GM12878 (cell line): ENCODE measurements around the gene COQ9. TPM values are rescaled to one million over a fixed set of nuclear protein-coding genes. Genes with fewer than 3 reads are reported as not detected.

ENCODE experiments used
- ATAC-seq: fragments of 200-7000 bp; cut with Tn5 transposase; 3 replicates; pipeline ENCODE4 v1.9.1; 2020; ENCODE audit warnings: mild to moderate bottlenecking, moderate library complexity
- BruUV-seq: library from RNA; stranded (reverse); fragments of 400-500 nt; replicated peaks from 2 replicates; lab custom pipeline; 2021; lab: Mats Ljungman, UMichigan
- CTCF ChIA-PET: fragments of 300-600 bp; sonication (Branson Sonifier 250); formaldehyde crosslinking; extraction: SDS; loops from one replicate; lab custom pipeline; 2021; ENCODE audit warnings: inconsistent platforms; lab: Yijun Ruan, JAX
- POLR2A ChIA-PET: fragments of 350-600 bp; formaldehyde crosslinking; extraction: SDS; loops from one replicate; lab custom pipeline; 2021; ENCODE audit warnings: inconsistent platforms; lab: Charles Lee
- RAD21 ChIA-PET: fragments of 300-600 bp; sonication (Branson Sonifier 250); formaldehyde crosslinking; loops from one replicate; lab custom pipeline; 2023; ENCODE audit warnings: antibody characterized with exemption; ENCODE audit not compliant: unreplicated experiment; lab: Charles Lee
- SMC1A ChIA-PET: fragments of 300-600 bp; sonication (Branson Sonifier 250); formaldehyde crosslinking; loops from one replicate; lab custom pipeline; 2023; ENCODE audit not compliant: unreplicated experiment, uncharacterized antibody; lab: Charles Lee
- DNase-seq: peaks from one replicate; pipeline ENCODE4 v3.0.0-alpha.2; 2011; ENCODE audit warnings: low read depth, low spot score
- FAIRE-seq: peaks from 3 replicates; lab custom pipeline; 2011; peaks lifted over from hg19 to GRCh38; lab: Jason Lieb, UNC
- H2AFZ ChIP-seq: 2 replicates; pipeline ENCODE4 v1.6.0; 2011; ENCODE audit warnings: low read depth, low read length, control low read depth; ENCODE audit not compliant: control insufficient read depth
- H3K27ac ChIP-seq: 2 replicates; pipeline ENCODE4 v1.5.1; 2011; ENCODE audit warnings: control low read depth; ENCODE audit not compliant: control insufficient read depth, insufficient read depth
- H3K27me3 ChIP-seq, 2 experiments: replicated peaks in 1 of 2; 2 replicates each; pipeline versions ENCODE4 v1.6.0 to v1.6.1; 2011; ENCODE audit warnings: low read length in 1 of 2; ENCODE audit not compliant: control insufficient read depth in 2 of 2, insufficient read depth in 2 of 2
- H3K36me3 ChIP-seq, 2 experiments: 2 replicates each; pipeline ENCODE4 v1.5.1; 2011; ENCODE audit warnings: low read length in 1 of 2; ENCODE audit not compliant: control insufficient read depth in 2 of 2, insufficient read depth in 2 of 2
- H3K4me1 ChIP-seq: 2 replicates; pipeline ENCODE4 v1.6.1; 2011; ENCODE audit warnings: mild to moderate bottlenecking, low read length, moderate library complexity, mixed read lengths; ENCODE audit not compliant: control insufficient read depth, insufficient read depth
- H3K4me2 ChIP-seq: 2 replicates; pipeline ENCODE4 v1.6.0; 2011; ENCODE audit warnings: control low read depth; ENCODE audit not compliant: control insufficient read depth, insufficient read depth
- H3K4me3 ChIP-seq: fragments of 200-600 bp; sonication (generic); 2 replicates; pipeline ENCODE4 v1.5.1; 2016
- H3K79me2 ChIP-seq: 2 replicates; pipeline ENCODE4 v1.6.0; 2011; ENCODE audit warnings: low read length; ENCODE audit not compliant: control insufficient read depth, insufficient read depth
- H3K9ac ChIP-seq: 2 replicates; pipeline ENCODE4 v1.8.0; 2011; ENCODE audit warnings: low read length, control low read depth, mixed read lengths; ENCODE audit not compliant: control insufficient read depth, insufficient read depth
- H3K9me3 ChIP-seq: replicated peaks from 3 replicates; pipeline ENCODE4 v1.5.1; 2011; ENCODE audit warnings: mild to moderate bottlenecking, low read length; ENCODE audit not compliant: control insufficient read depth, insufficient read depth
- H4K20me1 ChIP-seq: 2 replicates; pipeline ENCODE4 v1.6.0; 2011; ENCODE audit not compliant: control insufficient read depth, insufficient read depth
- ETV6 ChIP-seq, 2 experiments: fragments of 450-650 bp in 1 of 2; IDR thresholded peaks in 1 of 2; conservative IDR thresholded peaks in 1 of 2; 2 replicates each; pipeline ENCODE4 v1.6.1; 2014; ENCODE audit warnings: antibody characterized with exemption in 1 of 2, borderline replicate concordance in 1 of 2, low read depth in 1 of 2, mild to moderate bottlenecking in 1 of 2, moderate library complexity in 1 of 2
- LARP7 ChIP-seq: fragments of 450-650 bp; IDR thresholded peaks from 2 replicates; pipeline ENCODE4 v1.6.1; 2017; ENCODE audit warnings: mild to moderate bottlenecking
- MTA2 ChIP-seq: fragments of 450-650 bp; IDR thresholded peaks from 2 replicates; pipeline ENCODE4 v1.6.1; 2016; ENCODE audit warnings: low read depth, mild to moderate bottlenecking, moderate library complexity
- MXI1 ChIP-seq: fragments of 150-350 bp; IDR thresholded peaks from 2 replicates; pipeline ENCODE4 v1.6.1; 2011; ENCODE audit warnings: low read depth, mild to moderate bottlenecking, inconsistent platforms, low read length, improper control_type of control experiment
- NFYB ChIP-seq: IDR thresholded peaks from 2 replicates; pipeline ENCODE4 v1.6.1; 2011; ENCODE audit warnings: low read depth, mild to moderate bottlenecking, low read length, improper control_type of control experiment, moderate library complexity; ENCODE audit not compliant: insufficient read depth
- NR2C2 ChIP-seq: IDR thresholded peaks from 2 replicates; pipeline ENCODE4 v1.6.1; 2011; ENCODE audit warnings: borderline replicate concordance, low read depth; ENCODE audit not compliant: control insufficient read depth, insufficient read length
- NRF1 ChIP-seq: conservative IDR thresholded peaks from 2 replicates; pipeline ENCODE4 v1.6.1; 2011; ENCODE audit warnings: mild to moderate bottlenecking, low read depth, low read length, improper control_type of control experiment
- ZNF622 ChIP-seq: fragments of 450-650 bp; IDR thresholded peaks from 2 replicates; pipeline ENCODE4 v1.6.1; 2017; ENCODE audit warnings: mild to moderate bottlenecking, inconsistent platforms
- ZSCAN29 ChIP-seq: fragments of 450-650 bp; IDR thresholded peaks from 2 replicates; pipeline ENCODE4 v1.6.1; 2017; ENCODE audit warnings: mild to moderate bottlenecking, moderate library complexity
- WGBS: methylation state at CpG from one replicate; pipeline ENCODE4 v1.1.6; 2016; ENCODE audit warnings: low lambda C conversion rate; ENCODE audit not compliant: insufficient replicate concordance, insufficient coverage; ENCODE audit errors: missing lambda C conversion rate; 5-methylcytosine and 5-hydroxymethylcytosine counted together
- in situ Hi-C: fragments of 300-500 bp; cut with MboI; formaldehyde crosslinking; loops from 9 replicates; pipeline ENCODE4 v1.14.3; 2018; ENCODE audit warnings: mixed read lengths
- intact Hi-C: fragments of 100-400 bp; cut with micrococcal nuclease; formaldehyde crosslinking; loops from one replicate; pipeline ENCODE4 v1.14.2; 2022; ENCODE audit not compliant: unreplicated experiment
- polyA plus RNA-seq, 11 experiments: library from polyadenylated mRNA; depleted of rRNA in 4 of 11; unstranded in 6 of 11; stranded (reverse) in 5 of 11; fragments of >200 nt; fragmentation: Nextera tagmentation in 4 of 11; fragmentation: Illumina TruSeq in 1 of 11; extraction: Ambion mirVana in 4 of 11; extraction: Trizol in 1 of 11; gene quantifications; 1 replicate in 1 of 11; 2 replicates in 10 of 11; pipeline versions ENCODE4 v1.2.1 to v1.2.3, GENCODE V29; 2011 to 2016; ENCODE audit warnings: inconsistent platforms in 2 of 11, missing spikeins in 2 of 11, low read depth in 1 of 11
- total RNA-seq, 4 experiments: library from RNA; depleted of rRNA in 3 of 4; stranded (reverse); fragments of >200 nt in 3 of 4; fragmentation: Illumina TruSeq in 1 of 4; extraction: Trizol in 1 of 4; gene quantifications; 2 replicates each; pipeline versions ENCODE4 v1.2.1 to v1.2.3, GENCODE V29; 2013 to 2021
- TF ChIP-seq, protein P1 (sequence below): fragments of 450-650 bp; conservative IDR thresholded peaks from 2 replicates; pipeline ENCODE4 v1.6.1; 2017; ENCODE audit warnings: mild to moderate bottlenecking, moderate library complexity
- TF ChIP-seq, protein P2 (sequence below): IDR thresholded peaks from 2 replicates; pipeline ENCODE4 v1.6.1; 2011; ENCODE audit warnings: borderline replicate concordance, low read depth, mild to moderate bottlenecking, moderate library complexity, mixed read lengths, low read length; ENCODE audit not compliant: insufficient read depth; ENCODE audit errors: extremely low read length
- TF ChIP-seq, protein P3 (sequence below): fragments of 450-650 bp; formaldehyde crosslinking; IDR thresholded peaks from 2 replicates; pipeline ENCODE4 v1.5.0; 2022; ENCODE audit warnings: mild to moderate bottlenecking, missing genetic modification characterization

Gene COQ9
- total and polyA plus RNA-seq, 10 of the 15 experiments (the other 5 are each of a cell fraction or from before 2014, with no cell fraction given), result 24.1 to 79.7 (median 50.1) TPM

DNA sequence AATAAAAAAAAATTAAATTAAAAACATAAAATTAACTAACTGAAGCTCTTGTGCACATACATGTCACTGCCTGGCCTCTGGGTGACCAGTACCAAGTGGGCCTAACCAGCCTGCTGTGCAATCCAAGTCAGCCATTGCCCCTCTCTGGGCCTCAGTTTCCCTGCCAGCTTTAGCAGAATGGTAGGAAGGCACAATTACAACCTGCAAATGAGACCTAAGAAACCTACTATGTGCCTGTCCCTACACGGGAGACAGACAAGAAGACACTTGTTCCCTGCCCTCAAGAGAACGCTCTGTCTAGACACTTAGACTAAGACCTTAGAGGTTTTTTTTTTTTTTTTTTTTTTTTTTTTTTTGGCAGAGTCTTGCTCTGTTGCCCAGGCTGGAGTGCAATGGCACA lies 1.8 kb upstream of the COQ9 start:
- Histone ChIP-seq H2AFZ (no peak overlapping the region), H3K79me2 (peaks cover 40% of the 10 kb centered on the region), H3K9ac (no peak overlapping the region), H3K4me1 (peaks cover 6% of the 10 kb centered on the region; the same call in 1 of the 2 replicates), H3K27me3 (no peaks in the 10 kb centered on the region), H3K4me3 (0 out of 2 replicates have a peak overlapping the region, but pooled peaks have one; percentile 97), H3K9me3 (peaks cover 6% of the 10 kb centered on the region; the same call in 2 of the 3 replicates), H3K4me2 (no peak overlapping the region), H3K27ac (no peak overlapping the region), H4K20me1 (no peaks in the 10 kb centered on the region), H3K36me3 (peaks cover under 1 to 1% of the 10 kb centered on the region in 2 experiments; a peak in 2 of 4 replicates)
- ATAC-seq (no peak), DNase-seq (no peak), FAIRE-seq (no peak)
- ChIA-PET SMC1A (interaction anchor here (1.2 to 1.8 kb wide), 3 partner anchors 29 to 99 kb away, joined by 3 to 8 read pairs (median 3); partner anchors contain the start of gene DOK4), CTCF (interaction anchor here (0.6 to 6.5 kb wide), 5 partner anchors 13 to 650 kb away, joined by 3 to 42 read pairs (median 15); partner anchors contain the start of gene POLR2C), POLR2A (interaction anchor here (0.5 kb wide), 1 partner anchor 77 kb away, joined by 4 read pairs; no protein-coding TSS in a partner anchor), RAD21 (no interaction called here)
- TF ChIP-seq MTA2, result no peak
- TF ChIP-seq, protein P1, sequence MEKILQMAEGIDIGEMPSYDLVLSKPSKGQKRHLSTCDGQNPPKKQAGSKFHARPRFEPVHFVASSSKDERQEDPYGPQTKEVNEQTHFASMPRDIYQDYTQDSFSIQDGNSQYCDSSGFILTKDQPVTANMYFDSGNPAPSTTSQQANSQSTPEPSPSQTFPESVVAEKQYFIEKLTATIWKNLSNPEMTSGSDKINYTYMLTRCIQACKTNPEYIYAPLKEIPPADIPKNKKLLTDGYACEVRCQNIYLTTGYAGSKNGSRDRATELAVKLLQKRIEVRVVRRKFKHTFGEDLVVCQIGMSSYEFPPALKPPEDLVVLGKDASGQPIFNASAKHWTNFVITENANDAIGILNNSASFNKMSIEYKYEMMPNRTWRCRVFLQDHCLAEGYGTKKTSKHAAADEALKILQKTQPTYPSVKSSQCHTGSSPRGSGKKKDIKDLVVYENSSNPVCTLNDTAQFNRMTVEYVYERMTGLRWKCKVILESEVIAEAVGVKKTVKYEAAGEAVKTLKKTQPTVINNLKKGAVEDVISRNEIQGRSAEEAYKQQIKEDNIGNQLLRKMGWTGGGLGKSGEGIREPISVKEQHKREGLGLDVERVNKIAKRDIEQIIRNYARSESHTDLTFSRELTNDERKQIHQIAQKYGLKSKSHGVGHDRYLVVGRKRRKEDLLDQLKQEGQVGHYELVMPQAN, result no peak
- no peak for TF ChIP-seq MXI1
- TF ChIP-seq NR2C2, result no peak
- TF ChIP-seq LARP7, result no peak
- TF ChIP-seq, protein P2, sequence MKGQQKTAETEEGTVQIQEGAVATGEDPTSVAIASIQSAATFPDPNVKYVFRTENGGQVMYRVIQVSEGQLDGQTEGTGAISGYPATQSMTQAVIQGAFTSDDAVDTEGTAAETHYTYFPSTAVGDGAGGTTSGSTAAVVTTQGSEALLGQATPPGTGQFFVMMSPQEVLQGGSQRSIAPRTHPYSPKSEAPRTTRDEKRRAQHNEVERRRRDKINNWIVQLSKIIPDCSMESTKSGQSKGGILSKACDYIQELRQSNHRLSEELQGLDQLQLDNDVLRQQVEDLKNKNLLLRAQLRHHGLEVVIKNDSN, result no peak
- TF ChIP-seq NFYB, result no peak
- no peak for TF ChIP-seq ZNF622
- TF ChIP-seq ETV6 (conservative IDR thresholded peaks at IDR 0.05 in 1 of 2, IDR thresholded peaks at IDR 0.05 in 1 of 2; ENCODE audit: borderline replicate concordance in 1 of 2, low read depth in 1 of 2), result no peak
- no peak for TF ChIP-seq NRF1
- TF ChIP-seq ZSCAN29, result no peak
- TF ChIP-seq, protein P3, sequence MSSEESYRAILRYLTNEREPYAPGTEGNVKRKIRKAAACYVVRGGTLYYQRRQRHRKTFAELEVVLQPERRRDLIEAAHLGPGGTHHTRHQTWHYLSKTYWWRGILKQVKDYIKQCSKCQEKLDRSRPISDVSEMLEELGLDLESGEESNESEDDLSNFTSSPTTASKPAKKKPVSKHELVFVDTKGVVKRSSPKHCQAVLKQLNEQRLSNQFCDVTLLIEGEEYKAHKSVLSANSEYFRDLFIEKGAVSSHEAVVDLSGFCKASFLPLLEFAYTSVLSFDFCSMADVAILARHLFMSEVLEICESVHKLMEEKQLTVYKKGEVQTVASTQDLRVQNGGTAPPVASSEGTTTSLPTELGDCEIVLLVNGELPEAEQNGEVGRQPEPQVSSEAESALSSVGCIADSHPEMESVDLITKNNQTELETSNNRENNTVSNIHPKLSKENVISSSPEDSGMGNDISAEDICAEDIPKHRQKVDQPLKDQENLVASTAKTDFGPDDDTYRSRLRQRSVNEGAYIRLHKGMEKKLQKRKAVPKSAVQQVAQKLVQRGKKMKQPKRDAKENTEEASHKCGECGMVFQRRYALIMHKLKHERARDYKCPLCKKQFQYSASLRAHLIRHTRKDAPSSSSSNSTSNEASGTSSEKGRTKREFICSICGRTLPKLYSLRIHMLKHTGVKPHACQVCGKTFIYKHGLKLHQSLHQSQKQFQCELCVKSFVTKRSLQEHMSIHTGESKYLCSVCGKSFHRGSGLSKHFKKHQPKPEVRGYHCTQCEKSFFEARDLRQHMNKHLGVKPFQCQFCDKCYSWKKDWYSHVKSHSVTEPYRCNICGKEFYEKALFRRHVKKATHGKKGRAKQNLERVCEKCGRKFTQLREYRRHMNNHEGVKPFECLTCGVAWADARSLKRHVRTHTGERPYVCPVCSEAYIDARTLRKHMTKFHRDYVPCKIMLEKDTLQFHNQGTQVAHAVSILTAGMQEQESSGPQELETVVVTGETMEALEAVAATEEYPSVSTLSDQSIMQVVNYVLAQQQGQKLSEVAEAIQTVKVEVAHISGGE (CRISPR knock-in tag), result no peak
- intact Hi-C loops, result loop anchor here (10.0 kb wide), 1 partner anchor 679 kb away; the partner anchor contains the start of gene CFAP20
- BruUV-seq, result no TSS peak
- in situ Hi-C loops, result no loop called here
- WGBS, result 100% methylated on average over 2 of the region's 2 CpGs
